Spleen (tissue), 7 donors: ENCODE data around the gene DNAAF9.

Experiments used
- CTCF ChIP-seq, 11 experiments: fragments of 200-600 bp in 7 of 11; fragments of 450-650 bp in 4 of 11; sonication (generic) in 4 of 11; IDR thresholded peaks in 8 of 11; conservative IDR thresholded peaks in 3 of 11; 1 replicate in 7 of 11; 2 replicates in 4 of 11; pipeline versions ENCODE4 v1.4.0 to v1.8.0; 2016 to 2021; ENCODE audit warnings: antibody characterized with exemption in 11 of 11, inconsistent platforms in 4 of 11, mild to moderate bottlenecking in 1 of 11
- POLR2A ChIP-seq, 3 donors: fragments of 450-650 bp; IDR thresholded peaks; one replicate each; pipeline ENCODE4 v1.5.1; 2017; ENCODE audit warnings: antibody characterized with exemption in 3 of 3, mild to moderate bottlenecking in 1 of 3
- POLR2AphosphoS5 ChIP-seq, 3 donors: sonication (generic); formaldehyde crosslinking; IDR thresholded peaks; one replicate each; pipeline ENCODE4 v1.5.1; 2017; ENCODE audit warnings: antibody characterized with exemption in 3 of 3
- donor health status: DM: no; HTN: no; CAD: no; lungs with moderate emphysema.
- donor health status: DM: no; HTN: no; CAD: no.
- donor health status: DM: no; HTN: no; CAD: no.

- TF ChIP-seq CTCF (IDR thresholded peaks at IDR 0.05 in 8 of 11, conservative IDR thresholded peaks at IDR 0.05 in 3 of 11) (no peak), POLR2AphosphoS5 (IDR thresholded peaks at IDR 0.05) (no peak), POLR2A (IDR thresholded peaks at IDR 0.05) (no peak)
Observed at GRCh38 chr20:3358676-3359340, 48.7 kb downstream of the DNAAF9 start.
